Fibroblast of skin of right quadriceps (primary cell): ENCODE data around the gene IGLL5.
"Not testable (repeated sequence)": the region's sequence is repeated elsewhere in the genome, so short reads cannot be mapped to it uniquely, and the experiment has no call there.

Experiments used
- DNase-seq: peaks from one replicate; pipeline ENCODE4 v3.0.0-alpha.2; 2013

IGLL5 gene

GRCh38 chr22:22884888-22885840, 2.5 kb upstream of the IGLL5 start:
- DNase-seq, result no peak

- no peak for DNase-seq
Observed at GRCh38 chr22:22886546-22886945, 1.1 kb upstream of the IGLL5 start.

GRCh38 chr22:22888571-22889353, 1.1 kb downstream of the IGLL5 start:
- DNase-seq, result no peak

GRCh38 chr22:22890085-22890484, 2.5 kb downstream of the IGLL5 start:
- no peak for DNase-seq

GRCh38 chr22:22891139-22891621, 3.6 kb downstream of the IGLL5 start:
- DNase-seq, result no peak

GRCh38 chr22:22892096-22893052, 4.8 kb downstream of the IGLL5 start:
- DNase-seq, result no peak

- no peak for DNase-seq
Observed at GRCh38 chr22:22893077-22893805, 5.6 kb downstream of the IGLL5 start.

- DNase-seq, result no peak
Observed at GRCh38 chr22:22893891-22894739, 6.5 kb downstream of the IGLL5 start.

- no peak for DNase-seq
Observed at GRCh38 chr22:22894740-22895731, 7.4 kb downstream of the IGLL5 start.

- DNase-seq, result no peak
Observed at GRCh38 chr22:22895776-22896445, 8.3 kb downstream of the IGLL5 start.

GRCh38 chr22:22896601-22897000, 9.0 kb downstream of the IGLL5 start:
- DNase-seq, result no peak

GRCh38 chr22:22897091-22897490, 9.5 kb downstream of the IGLL5 start:
- DNase-seq, result no peak

GRCh38 chr22:22897947-22898346, 10.3 kb downstream of the IGLL5 start:
- no peak for DNase-seq

- not testable (repeated sequence) for DNase-seq
Observed at GRCh38 chr22:22898411-22898950, 10.9 kb downstream of the IGLL5 start.

GRCh38 chr22:22899342-22900080, 11.9 kb downstream of the IGLL5 start:
- not testable (repeated sequence) for DNase-seq

- DNase-seq, result not testable (repeated sequence)
Observed at GRCh38 chr22:22900527-22901205, 13.1 kb downstream of the IGLL5 start.

- DNase-seq, result no peak
Observed at GRCh38 chr22:22901578-22902218, 14.1 kb downstream of the IGLL5 start.
